ENCODE results near the gene RIC1. TPM values are rescaled to one million over a fixed set of nuclear protein-coding genes. Genes with fewer than 3 reads are reported as not detected.
"Not testable (repeated sequence)": the region's sequence is repeated elsewhere in the genome, so short reads cannot be mapped to it uniquely, and the experiment has no call there.

The RIC1 gene
- polyA plus RNA-seq, 1 of the 3 experiments (the other 2 are of a cell fraction): 21.9 TPM

DNA sequence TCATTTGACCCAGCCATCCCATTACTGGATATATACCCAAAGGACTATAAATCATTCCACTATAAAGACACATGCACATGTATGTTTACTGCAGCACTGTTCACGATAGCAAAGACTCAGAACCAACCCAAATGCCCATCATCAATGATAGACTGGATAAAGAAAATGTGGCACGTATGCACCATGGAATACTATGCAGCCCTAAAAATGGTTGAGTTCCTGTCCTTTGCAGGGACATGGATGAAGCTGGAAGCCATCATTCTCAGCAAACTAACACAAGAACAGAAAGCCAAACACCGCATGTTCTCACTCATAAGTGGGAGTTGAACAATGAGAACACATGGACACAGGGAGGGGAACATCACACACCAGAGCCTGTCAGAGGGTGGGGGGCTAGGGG lies 154.5 kb downstream of the RIC1 start:
- H3K4me2 ChIP-seq; H3K9me3 ChIP-seq; H2AFZ ChIP-seq (ENCODE audit: low read depth); DNase-seq; CTCF ChIA-PET; H3K27me3 ChIP-seq (ENCODE audit: insufficient read depth); H3K79me2 ChIP-seq (ENCODE audit: insufficient read depth); H4K20me1 ChIP-seq (ENCODE audit: insufficient read depth); H3K4me3 ChIP-seq (ENCODE audit: low read depth in 2 of 2, low read length in 1 of 2); H3K9ac ChIP-seq; POLR2A ChIA-PET; H3F3A ChIP-seq (replicated peaks; ENCODE audit: insufficient read depth); H3K4me1 ChIP-seq (ENCODE audit: control insufficient read depth in 1 of 2, insufficient read depth in 2 of 2, low read depth in 1 of 2, low read length in 1 of 2); H3K27ac ChIP-seq (ENCODE audit: low read depth in 2 of 2, low read length in 1 of 2); H3K9me2 ChIP-seq: not testable (repeated sequence)
- 95% methylated on average over 3 of the region's 3 CpGs for WGBS (ENCODE audit: low lambda C conversion rate)
- H3K36me3 ChIP-seq (replicated peaks in 1 of 2; ENCODE audit: control insufficient read depth in 1 of 2, insufficient read depth in 2 of 2, low read length in 1 of 2): peaks cover 38 to 49% of the 10 kb centered on the region in 2 experiments

DNA sequence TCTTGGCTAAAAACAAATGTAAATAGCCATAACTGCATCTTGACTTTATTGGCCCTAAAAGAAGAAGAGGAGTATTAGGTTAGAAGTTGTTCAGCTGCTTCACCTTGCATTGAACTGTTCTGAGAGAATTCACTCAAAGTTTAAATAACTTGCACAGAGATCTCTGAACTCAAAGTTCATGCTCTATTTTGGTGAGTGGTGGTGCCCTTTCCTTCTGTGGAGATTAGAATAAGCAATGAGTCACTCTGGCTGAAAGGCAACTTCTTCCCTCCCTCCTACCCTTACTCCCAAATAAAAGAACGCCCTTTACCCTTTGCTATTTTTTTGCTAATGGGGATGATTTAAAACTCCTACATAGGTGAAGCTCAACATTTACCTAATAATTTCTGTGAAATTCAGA lies 155.1 kb downstream of the RIC1 start:
- no peaks in the 10 kb centered on the region for H3K4me1 ChIP-seq (ENCODE audit: control insufficient read depth in 1 of 2, insufficient read depth in 2 of 2, low read depth in 1 of 2, low read length in 1 of 2)
- no peaks in the 10 kb centered on the region for H3K9me2 ChIP-seq
- POLR2A ChIA-PET: no interaction called here
- no peak for DNase-seq
- no peak overlapping the region for H3K4me2 ChIP-seq
- WGBS (ENCODE audit: low lambda C conversion rate): 96% methylated on average over 1 of the region's 1 CpG
- H3K36me3 ChIP-seq (replicated peaks in 1 of 2; ENCODE audit: control insufficient read depth in 1 of 2, insufficient read depth in 2 of 2, low read length in 1 of 2): peaks cover 36 to 47% of the 10 kb centered on the region in 2 experiments
- peaks cover 7% of the 10 kb centered on the region for H3F3A ChIP-seq (replicated peaks; ENCODE audit: insufficient read depth)
- TF ChIP-seq NRF1 (IDR thresholded peaks at IDR 0.05; ENCODE audit: low read depth, low read length): no peak
- TF ChIP-seq TAF1 (IDR thresholded peaks at IDR 0.05; ENCODE audit: borderline replicate concordance, low read depth, low read length): no peak
- no peak for TF ChIP-seq POLR2AphosphoS5 (IDR thresholded peaks at IDR 0.05; ENCODE audit: low read depth, low read length)
- no peak for TF ChIP-seq MEF2A (IDR thresholded peaks at IDR 0.05; ENCODE audit: borderline replicate concordance, low read depth)
- no peak for TF ChIP-seq FOXJ3 (CRISPR knock-in tag; IDR thresholded peaks at IDR 0.05)
- no peak for TF ChIP-seq RXRA (IDR thresholded peaks at IDR 0.05; ENCODE audit: borderline replicate concordance, low read depth)
- TF ChIP-seq SMC3 (IDR thresholded peaks at IDR 0.05; ENCODE audit: low read depth, low read length): no peak
- no peak for TF ChIP-seq ELF1 (IDR thresholded peaks at IDR 0.05)
- no peak for TF ChIP-seq EP300 (IDR thresholded peaks at IDR 0.05; ENCODE audit: borderline replicate concordance in 1 of 2, low read depth in 1 of 2, low read length in 1 of 2)
- TF ChIP-seq, protein P1, sequence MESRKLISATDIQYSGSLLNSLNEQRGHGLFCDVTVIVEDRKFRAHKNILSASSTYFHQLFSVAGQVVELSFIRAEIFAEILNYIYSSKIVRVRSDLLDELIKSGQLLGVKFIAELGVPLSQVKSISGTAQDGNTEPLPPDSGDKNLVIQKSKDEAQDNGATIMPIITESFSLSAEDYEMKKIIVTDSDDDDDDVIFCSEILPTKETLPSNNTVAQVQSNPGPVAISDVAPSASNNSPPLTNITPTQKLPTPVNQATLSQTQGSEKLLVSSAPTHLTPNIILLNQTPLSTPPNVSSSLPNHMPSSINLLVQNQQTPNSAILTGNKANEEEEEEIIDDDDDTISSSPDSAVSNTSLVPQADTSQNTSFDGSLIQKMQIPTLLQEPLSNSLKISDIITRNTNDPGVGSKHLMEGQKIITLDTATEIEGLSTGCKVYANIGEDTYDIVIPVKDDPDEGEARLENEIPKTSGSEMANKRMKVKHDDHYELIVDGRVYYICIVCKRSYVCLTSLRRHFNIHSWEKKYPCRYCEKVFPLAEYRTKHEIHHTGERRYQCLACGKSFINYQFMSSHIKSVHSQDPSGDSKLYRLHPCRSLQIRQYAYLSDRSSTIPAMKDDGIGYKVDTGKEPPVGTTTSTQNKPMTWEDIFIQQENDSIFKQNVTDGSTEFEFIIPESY (IDR thresholded peaks at IDR 0.05; ENCODE audit: borderline replicate concordance, low read depth): no peak
- no peak for TF ChIP-seq TCF12 (IDR thresholded peaks at IDR 0.05)
- H3K9me3 ChIP-seq: no peaks in the 10 kb centered on the region
- no peaks in the 10 kb centered on the region for H3K27me3 ChIP-seq (ENCODE audit: insufficient read depth)
- H4K20me1 ChIP-seq (ENCODE audit: insufficient read depth): no peaks in the 10 kb centered on the region
- no peak overlapping the region for H3K9ac ChIP-seq
- CTCF ChIA-PET: interaction anchor here (0.9 kb wide), 1 partner anchor 522 kb away, joined by 3 read pairs; no protein-coding TSS in a partner anchor
- no peak overlapping the region for H2AFZ ChIP-seq (ENCODE audit: low read depth)
- no peak overlapping the region for H3K27ac ChIP-seq (ENCODE audit: low read depth in 2 of 2, low read length in 1 of 2)
- no peak overlapping the region for H3K4me3 ChIP-seq (ENCODE audit: low read depth in 2 of 2, low read length in 1 of 2)
- H3K79me2 ChIP-seq (ENCODE audit: insufficient read depth): no peaks in the 10 kb centered on the region

Data from SK-N-SH (cell line).